GM19455 (cell line): ENCODE data around the gene LEKR1.
"Not testable (repeated sequence)": the region's sequence is repeated elsewhere in the genome, so short reads cannot be mapped to it uniquely, and the experiment has no call there.

Experiments used
- ATAC-seq: cut with Tn5 transposase; IDR thresholded peaks from one replicate; pipeline ENCODE4 v1.9.1; 2021; ENCODE audit not compliant: unreplicated experiment

Gene LEKR1

DNA sequence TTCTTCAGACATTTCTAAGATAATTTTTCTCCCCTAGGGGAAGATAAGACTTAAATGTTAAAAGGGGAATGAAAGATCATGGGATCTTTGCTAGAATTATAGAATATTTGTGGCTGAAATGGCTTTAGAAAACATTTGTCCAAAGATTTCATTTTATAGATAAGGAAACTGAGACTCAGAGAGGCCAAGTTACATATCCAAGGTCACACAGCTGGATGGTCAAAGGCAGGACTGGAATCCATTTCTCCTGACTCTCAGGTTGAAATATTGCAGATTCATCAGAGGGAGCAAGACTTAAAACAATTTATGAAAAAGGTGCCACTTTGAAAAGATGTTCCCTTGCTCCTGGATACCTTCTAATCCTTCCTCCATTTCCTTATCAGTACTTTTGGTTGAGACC lies 19.5 kb upstream of the LEKR1 start:
- ATAC-seq = no peak

- ATAC-seq = no peak
Measured at GRCh38 chr3:156808025-156808424, 18.1 kb upstream of the LEKR1 start.

GRCh38 chr3:156811089-156811862 lies 14.9 kb upstream of the LEKR1 start:
- no peak for ATAC-seq

DNA sequence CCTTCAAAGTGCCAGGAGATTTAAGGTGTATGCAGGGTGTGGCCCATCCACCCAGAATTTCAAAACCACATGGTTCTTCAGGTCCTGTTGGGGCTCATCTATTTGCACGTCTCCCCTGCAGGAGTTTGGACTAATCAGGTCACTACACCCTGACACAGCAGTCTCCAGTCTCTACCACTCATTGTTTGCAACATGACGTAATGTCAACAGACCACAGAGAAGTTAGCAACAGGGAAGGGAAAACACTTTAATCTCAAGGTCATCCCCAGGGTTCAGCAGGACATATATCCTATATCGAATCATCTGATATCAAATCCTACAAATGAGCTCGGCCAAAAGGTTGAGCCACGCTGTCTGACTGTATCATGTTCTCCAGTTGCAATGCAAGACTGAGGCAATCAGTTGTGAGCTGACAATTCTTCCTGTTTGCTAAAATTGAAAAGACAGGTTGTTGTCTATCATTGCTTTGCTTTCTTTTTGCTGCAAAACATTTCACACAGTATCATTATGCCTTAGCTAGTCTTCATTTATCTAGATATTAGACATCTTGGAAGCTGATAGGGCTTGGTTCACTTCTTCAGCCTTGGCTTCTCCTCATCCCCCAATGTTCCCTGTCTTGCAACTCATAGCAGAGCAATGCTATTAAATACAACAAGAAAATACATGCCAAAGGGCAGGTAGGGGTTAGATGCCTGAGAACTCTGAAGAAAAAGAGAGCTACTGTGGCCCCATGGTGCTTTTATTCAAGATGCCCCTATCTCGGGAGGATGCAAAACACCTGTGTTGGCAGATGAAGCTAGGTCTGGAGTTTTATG lies 13.4 kb upstream of the LEKR1 start:
- no peak for ATAC-seq

DNA sequence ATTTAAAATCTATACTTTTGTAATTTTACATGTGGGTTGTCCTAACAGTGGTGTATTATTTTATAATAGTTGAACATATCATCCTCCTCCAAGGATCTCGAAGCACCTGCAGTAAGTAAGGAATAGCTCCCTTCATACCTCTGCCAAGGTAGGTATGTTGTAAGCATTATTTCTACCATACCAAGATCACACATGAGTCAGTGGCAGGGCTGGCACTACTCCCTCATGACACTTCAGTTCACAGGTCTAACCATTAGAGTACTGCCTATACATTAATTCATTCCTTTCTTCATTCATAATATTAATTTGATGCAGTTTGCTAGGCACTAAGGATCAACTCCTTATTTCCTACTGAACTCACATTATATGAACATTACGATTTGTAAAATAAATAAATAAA lies 11.9 kb upstream of the LEKR1 start:
- no peak for ATAC-seq

DNA sequence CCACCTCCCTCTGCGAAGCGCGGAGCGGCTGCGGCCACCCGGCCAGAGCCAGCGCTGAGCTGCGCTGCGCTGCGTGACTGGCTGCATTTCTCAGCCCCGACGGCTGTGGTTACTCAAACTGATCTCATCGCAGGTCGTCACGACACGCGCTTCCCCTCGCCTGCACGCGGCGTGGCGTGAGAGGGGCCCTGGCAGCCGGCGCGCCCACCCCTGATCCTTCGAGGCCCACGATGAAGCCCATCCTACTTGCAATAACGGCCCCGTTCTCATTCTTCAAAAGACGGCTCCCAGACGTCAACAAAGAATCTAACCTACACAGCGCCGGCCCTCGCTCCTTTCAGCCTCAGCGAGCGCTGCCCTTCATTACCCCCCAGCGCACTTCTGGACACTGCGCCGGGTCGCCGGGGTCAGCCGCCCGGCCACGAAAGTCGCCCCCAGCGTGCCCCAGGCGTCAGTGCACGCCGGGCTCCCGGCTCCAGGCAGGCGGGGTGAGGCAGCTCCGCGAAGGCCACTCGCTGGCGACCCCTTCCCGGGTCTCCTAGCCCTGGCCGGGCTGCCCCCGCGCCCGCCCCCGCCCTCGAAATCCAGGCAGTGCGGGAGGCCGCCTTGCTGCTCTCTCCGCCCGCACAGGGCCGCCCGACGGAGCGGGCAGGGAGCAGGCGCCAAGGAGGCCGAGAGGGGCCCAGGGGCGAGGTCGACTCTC lies 9.9 kb upstream of the LEKR1 start:
- peak; percentile 29 for ATAC-seq

GRCh38 chr3:156816794-156817645 lies 9.1 kb upstream of the LEKR1 start:
- ATAC-seq = peak; percentile 79

GRCh38 chr3:156817646-156818272 lies 8.4 kb upstream of the LEKR1 start:
- ATAC-seq = no peak

- ATAC-seq = no peak
Measured at GRCh38 chr3:156818273-156818651, 7.9 kb upstream of the LEKR1 start.

DNA sequence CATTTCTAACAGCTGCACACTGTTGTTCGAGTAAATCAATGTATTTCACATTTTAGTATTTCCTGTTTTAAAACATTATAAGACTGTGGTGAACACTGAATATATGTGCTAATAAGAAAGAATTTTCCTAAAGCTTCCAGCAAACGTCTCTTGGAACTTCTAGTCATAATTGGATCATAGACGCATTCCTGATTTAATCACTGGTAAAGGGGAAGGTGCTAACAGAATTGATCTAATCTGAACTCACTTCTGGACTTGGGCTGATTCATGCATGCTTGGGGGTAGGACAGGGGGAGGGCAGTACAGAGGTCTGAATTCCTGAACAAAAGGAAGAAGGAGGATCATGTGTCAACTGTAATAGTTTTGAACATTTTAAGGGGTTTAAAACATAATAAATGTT lies 7.3 kb upstream of the LEKR1 start:
- no peak for ATAC-seq

DNA sequence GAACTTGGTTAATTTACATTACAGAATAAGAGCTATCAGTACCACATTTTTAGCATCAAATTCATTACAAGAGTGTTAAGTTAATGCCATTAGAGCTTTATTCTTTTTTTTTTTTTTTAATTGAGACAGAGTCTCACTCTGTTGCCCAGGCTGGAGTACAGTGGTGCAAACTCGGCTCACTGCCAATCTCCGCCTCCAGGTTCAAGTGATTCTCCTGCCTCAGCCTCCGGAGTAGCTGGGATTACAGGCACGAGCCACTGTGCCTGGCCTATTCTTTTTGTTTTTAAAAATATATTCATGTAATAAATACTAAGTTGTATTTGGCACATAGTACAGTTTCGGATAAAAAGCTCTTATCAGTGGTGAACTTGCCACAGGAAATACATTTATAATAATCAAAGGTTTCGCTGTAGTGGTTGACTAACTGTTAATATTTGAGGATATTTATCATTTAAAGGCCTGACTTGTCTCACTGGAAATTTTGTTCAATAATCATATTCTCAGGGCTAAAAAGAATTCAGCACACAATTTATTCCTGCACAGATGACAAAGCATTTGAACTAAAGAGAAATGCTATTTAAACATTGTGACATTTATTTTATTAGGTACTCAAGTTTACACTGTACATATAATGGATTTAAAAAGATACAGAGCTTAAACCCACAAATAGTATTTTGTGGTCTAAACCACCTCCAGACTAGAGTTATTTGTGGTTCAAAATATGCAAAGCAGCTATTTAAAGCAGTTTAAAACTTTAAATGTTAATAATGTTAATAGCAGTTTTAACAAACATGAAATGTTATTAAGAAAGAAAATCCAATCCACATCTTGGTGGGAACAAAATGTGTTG lies 6.1 kb upstream of the LEKR1 start:
- no peak for ATAC-seq

GRCh38 chr3:156820692-156821080 lies 5.5 kb upstream of the LEKR1 start:
- ATAC-seq = no peak

- ATAC-seq = not testable (repeated sequence)
Measured at GRCh38 chr3:156822626-156823260, 3.4 kb upstream of the LEKR1 start.

DNA sequence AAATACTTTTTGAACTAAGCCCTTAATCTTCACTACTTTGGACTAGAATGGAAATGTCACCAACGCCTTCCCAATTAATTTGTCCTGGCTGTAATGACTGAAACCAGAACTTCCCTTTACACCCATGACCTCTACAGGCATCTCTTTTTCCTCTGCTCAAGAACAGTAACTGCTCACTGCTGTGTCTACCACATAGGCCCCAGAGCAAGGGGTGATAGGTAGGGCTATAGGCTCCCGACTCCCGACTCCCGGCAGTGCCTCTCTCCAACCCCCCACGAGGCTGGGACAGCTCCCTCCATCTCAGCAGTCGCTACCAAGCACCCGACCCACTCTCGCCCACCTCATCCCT lies 384 bp upstream of the LEKR1 start:
- ATAC-seq = peak; percentile 65

DNA sequence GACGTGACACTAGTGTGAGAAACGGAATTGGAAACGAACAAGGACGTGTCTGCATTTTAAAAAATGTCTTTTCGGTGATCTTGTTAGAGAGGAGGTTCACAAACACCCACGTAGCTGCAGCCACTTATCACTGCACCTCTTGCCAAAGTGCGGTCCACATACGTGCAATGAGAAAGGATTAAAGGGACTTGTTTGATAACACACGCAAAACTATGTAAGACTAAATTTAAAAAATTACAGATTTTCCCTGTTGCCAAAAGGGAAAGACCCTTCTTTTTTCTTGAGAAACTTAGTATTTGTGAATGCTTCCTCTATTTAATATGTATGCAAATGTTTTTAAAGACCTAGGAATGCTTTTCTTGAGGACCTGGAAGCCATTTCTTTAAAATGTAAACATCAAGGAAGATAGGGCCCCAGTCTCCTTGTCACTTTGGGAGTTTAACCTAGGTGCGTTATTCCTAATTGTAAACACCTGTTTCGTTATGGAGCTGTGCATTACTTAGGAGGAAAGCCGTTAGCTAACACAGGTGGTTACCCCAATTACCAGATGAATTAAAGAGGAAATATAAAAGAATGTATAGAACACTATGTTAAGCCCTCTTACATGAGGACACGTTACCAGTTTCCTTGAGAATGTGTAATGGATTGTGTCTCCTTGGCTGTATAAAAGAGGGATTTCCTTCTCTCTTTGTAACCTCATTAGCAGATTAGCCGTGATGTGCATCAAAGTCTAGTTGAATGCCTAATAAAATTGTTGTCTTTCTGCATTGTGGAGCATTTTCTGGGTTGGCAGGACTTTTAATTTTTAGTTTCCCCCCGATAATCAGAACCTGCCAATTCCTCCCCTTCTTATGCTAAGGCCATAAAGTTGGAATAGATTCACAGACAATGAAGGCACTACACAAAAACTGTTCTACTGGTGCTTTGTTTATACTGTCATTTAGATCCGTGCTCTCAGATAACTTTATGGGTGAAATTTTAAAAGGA lies 1.0 kb downstream of the LEKR1 start:
- ATAC-seq = no peak

GRCh38 chr3:156831006-156831405 lies 4.9 kb downstream of the LEKR1 start:
- ATAC-seq = no peak

DNA sequence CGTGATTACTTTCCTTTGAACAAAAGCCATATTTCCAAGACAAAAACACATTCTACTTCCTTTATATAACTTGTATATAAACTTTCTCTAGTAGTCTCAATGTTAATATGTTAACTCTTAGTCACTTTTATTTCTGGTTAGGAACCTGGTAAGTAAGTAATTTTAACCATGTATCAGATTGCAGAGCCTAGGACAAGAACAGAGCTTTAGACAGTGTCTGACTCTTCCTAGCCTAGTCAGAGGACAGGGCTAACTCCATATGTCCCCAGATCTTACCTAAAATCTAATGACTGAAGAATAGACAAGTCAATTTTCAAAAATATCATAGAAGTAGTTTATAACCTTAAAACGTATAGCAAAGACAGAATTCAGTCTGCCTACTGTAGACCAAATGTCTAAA lies 8.3 kb downstream of the LEKR1 start:
- no peak for ATAC-seq

GRCh38 chr3:156834962-156835535 lies 8.9 kb downstream of the LEKR1 start:
- no peak for ATAC-seq
